Hepatocyte (in vitro differentiated cells): ENCODE results near the gene CCDC47.

ENCODE experiments used
- EZH2 ChIP-seq: fragments of 200-600 bp; sonication (generic); IDR thresholded peaks from 2 replicates; pipeline ENCODE4 v1.6.1; 2016; ENCODE audit warnings: antibody characterized with exemption, mild to moderate bottlenecking, borderline replicate concordance
- TF ChIP-seq, protein P1 (sequence below): fragments of 200-600 bp; sonication (generic); IDR thresholded peaks from 2 replicates; pipeline ENCODE4 v1.5.1; 2016; ENCODE audit warnings: antibody characterized with exemption, mild to moderate bottlenecking; ENCODE audit not compliant: poor library complexity

DNA sequence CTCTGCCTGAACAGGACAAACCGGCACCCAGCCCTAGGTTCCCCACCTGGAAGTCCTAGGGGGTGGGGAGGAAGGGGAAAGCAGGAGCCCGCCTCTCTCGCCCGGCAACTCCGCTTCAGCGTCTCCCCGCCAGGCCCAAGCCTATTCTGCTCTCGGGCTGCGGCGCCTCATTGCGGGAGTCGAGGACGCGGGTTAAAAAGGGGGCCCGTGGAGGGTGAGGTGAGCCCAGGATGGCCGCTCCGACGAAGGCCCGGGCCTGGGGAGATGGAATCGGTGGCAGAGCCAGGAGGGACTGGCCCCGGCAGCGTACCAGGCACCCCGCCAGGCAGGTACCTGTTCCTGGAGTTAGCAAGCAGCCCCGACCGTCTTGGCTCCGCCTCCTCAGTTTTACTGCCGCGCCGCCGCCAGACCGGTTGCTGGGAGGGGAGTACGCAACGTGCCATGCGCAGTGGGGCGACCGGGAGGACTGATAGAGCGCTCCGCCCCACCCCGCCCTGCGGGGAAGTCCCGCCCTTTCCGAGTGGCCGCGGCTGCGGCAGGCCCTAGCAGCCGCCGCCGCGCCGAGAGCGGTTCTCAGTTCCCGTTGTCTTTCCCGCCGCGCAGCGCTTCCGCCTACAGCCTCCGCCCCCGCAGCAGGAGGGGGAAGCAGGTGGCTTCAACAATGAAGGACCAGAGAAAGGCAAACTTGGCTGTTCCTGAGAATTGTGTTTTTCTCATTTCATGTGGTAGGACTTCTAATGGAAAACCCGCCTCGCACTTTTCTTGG lies 31.8 kb downstream of the CCDC47 start, which contains the start of gene STRADA:
- TF ChIP-seq, protein P1, sequence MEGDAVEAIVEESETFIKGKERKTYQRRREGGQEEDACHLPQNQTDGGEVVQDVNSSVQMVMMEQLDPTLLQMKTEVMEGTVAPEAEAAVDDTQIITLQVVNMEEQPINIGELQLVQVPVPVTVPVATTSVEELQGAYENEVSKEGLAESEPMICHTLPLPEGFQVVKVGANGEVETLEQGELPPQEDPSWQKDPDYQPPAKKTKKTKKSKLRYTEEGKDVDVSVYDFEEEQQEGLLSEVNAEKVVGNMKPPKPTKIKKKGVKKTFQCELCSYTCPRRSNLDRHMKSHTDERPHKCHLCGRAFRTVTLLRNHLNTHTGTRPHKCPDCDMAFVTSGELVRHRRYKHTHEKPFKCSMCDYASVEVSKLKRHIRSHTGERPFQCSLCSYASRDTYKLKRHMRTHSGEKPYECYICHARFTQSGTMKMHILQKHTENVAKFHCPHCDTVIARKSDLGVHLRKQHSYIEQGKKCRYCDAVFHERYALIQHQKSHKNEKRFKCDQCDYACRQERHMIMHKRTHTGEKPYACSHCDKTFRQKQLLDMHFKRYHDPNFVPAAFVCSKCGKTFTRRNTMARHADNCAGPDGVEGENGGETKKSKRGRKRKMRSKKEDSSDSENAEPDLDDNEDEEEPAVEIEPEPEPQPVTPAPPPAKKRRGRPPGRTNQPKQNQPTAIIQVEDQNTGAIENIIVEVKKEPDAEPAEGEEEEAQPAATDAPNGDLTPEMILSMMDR = no peak
- TF ChIP-seq EZH2 = no peak
